GM12878 (cell line): ENCODE data around the gene SLC2A9. TPM values are rescaled to one million over a fixed set of nuclear protein-coding genes. Genes with fewer than 3 reads are reported as not detected.

ENCODE experiments used
- ATAC-seq: fragments of 200-7000 bp; cut with Tn5 transposase; 3 replicates; pipeline ENCODE4 v1.9.1; 2020; ENCODE audit warnings: mild to moderate bottlenecking, moderate library complexity
- BruUV-seq: library from RNA; stranded (reverse); fragments of 400-500 nt; replicated peaks from 2 replicates; lab custom pipeline; 2021; lab: Mats Ljungman, UMichigan
- CTCF ChIA-PET: fragments of 300-600 bp; sonication (Branson Sonifier 250); formaldehyde crosslinking; extraction: SDS; loops from one replicate; lab custom pipeline; 2021; ENCODE audit warnings: inconsistent platforms; lab: Yijun Ruan, JAX
- POLR2A ChIA-PET: fragments of 350-600 bp; formaldehyde crosslinking; extraction: SDS; loops from one replicate; lab custom pipeline; 2021; ENCODE audit warnings: inconsistent platforms; lab: Charles Lee
- RAD21 ChIA-PET: fragments of 300-600 bp; sonication (Branson Sonifier 250); formaldehyde crosslinking; loops from one replicate; lab custom pipeline; 2023; ENCODE audit warnings: antibody characterized with exemption; ENCODE audit not compliant: unreplicated experiment; lab: Charles Lee
- SMC1A ChIA-PET: fragments of 300-600 bp; sonication (Branson Sonifier 250); formaldehyde crosslinking; loops from one replicate; lab custom pipeline; 2023; ENCODE audit not compliant: unreplicated experiment, uncharacterized antibody; lab: Charles Lee
- DNase-seq: peaks from one replicate; pipeline ENCODE4 v3.0.0-alpha.2; 2011; ENCODE audit warnings: low read depth, low spot score
- FAIRE-seq: peaks from 3 replicates; lab custom pipeline; 2011; peaks lifted over from hg19 to GRCh38; lab: Jason Lieb, UNC
- H2AFZ ChIP-seq: 2 replicates; pipeline ENCODE4 v1.6.0; 2011; ENCODE audit warnings: low read depth, low read length, control low read depth; ENCODE audit not compliant: control insufficient read depth
- H3K27ac ChIP-seq: 2 replicates; pipeline ENCODE4 v1.5.1; 2011; ENCODE audit warnings: control low read depth; ENCODE audit not compliant: control insufficient read depth, insufficient read depth
- H3K27me3 ChIP-seq, 2 experiments: replicated peaks in 1 of 2; 2 replicates each; pipeline versions ENCODE4 v1.6.0 to v1.6.1; 2011; ENCODE audit warnings: low read length in 1 of 2; ENCODE audit not compliant: control insufficient read depth in 2 of 2, insufficient read depth in 2 of 2
- H3K36me3 ChIP-seq, 2 experiments: 2 replicates each; pipeline ENCODE4 v1.5.1; 2011; ENCODE audit warnings: low read length in 1 of 2; ENCODE audit not compliant: control insufficient read depth in 2 of 2, insufficient read depth in 2 of 2
- H3K4me1 ChIP-seq: 2 replicates; pipeline ENCODE4 v1.6.1; 2011; ENCODE audit warnings: mild to moderate bottlenecking, low read length, moderate library complexity, mixed read lengths; ENCODE audit not compliant: control insufficient read depth, insufficient read depth
- H3K4me2 ChIP-seq: 2 replicates; pipeline ENCODE4 v1.6.0; 2011; ENCODE audit warnings: control low read depth; ENCODE audit not compliant: control insufficient read depth, insufficient read depth
- H3K4me3 ChIP-seq: fragments of 200-600 bp; sonication (generic); 2 replicates; pipeline ENCODE4 v1.5.1; 2016
- H3K79me2 ChIP-seq: 2 replicates; pipeline ENCODE4 v1.6.0; 2011; ENCODE audit warnings: low read length; ENCODE audit not compliant: control insufficient read depth, insufficient read depth
- H3K9ac ChIP-seq: 2 replicates; pipeline ENCODE4 v1.8.0; 2011; ENCODE audit warnings: low read length, control low read depth, mixed read lengths; ENCODE audit not compliant: control insufficient read depth, insufficient read depth
- H3K9me3 ChIP-seq: replicated peaks from 3 replicates; pipeline ENCODE4 v1.5.1; 2011; ENCODE audit warnings: mild to moderate bottlenecking, low read length; ENCODE audit not compliant: control insufficient read depth, insufficient read depth
- H4K20me1 ChIP-seq: 2 replicates; pipeline ENCODE4 v1.6.0; 2011; ENCODE audit not compliant: control insufficient read depth, insufficient read depth
- ATF7 ChIP-seq: fragments of 450-650 bp; IDR thresholded peaks from 2 replicates; pipeline ENCODE4 v1.6.1; 2016; ENCODE audit warnings: low read depth, mild to moderate bottlenecking
- HDAC2 ChIP-seq: fragments of 200-600 bp; sonication (generic); IDR thresholded peaks from 2 replicates; pipeline ENCODE4 v1.6.1; 2017
- HSF1 ChIP-seq: fragments of 150-350 bp; IDR thresholded peaks from 2 replicates; pipeline ENCODE4 v1.6.1; 2014; ENCODE audit warnings: mild to moderate bottlenecking, low read depth, low read length
- KDM1A ChIP-seq: fragments of 200-600 bp; sonication (generic); IDR thresholded peaks from 2 replicates; pipeline ENCODE4 v1.6.1; 2016; ENCODE audit warnings: borderline replicate concordance
- MEF2B ChIP-seq: fragments of 450-650 bp; IDR thresholded peaks from 2 replicates; pipeline ENCODE4 v1.6.1; 2018; ENCODE audit warnings: mild to moderate bottlenecking, moderate library complexity; ENCODE audit not compliant: partially characterized antibody, poor library complexity, severe bottlenecking
- PRDM15 ChIP-seq: fragments of 450-650 bp; formaldehyde crosslinking; IDR thresholded peaks from 2 replicates; pipeline ENCODE4 v1.4.0; 2020; ENCODE audit warnings: mild to moderate bottlenecking, moderate library complexity
- RCOR1 ChIP-seq: conservative IDR thresholded peaks from 2 replicates; pipeline ENCODE4 v1.6.1; 2012; ENCODE audit warnings: low read depth, low read length, improper control_type of control experiment
- SMC3 ChIP-seq: IDR thresholded peaks from 2 replicates; pipeline ENCODE4 v1.6.1; 2011; ENCODE audit warnings: low read length, improper control_type of control experiment, borderline replicate concordance
- SUPT20H ChIP-seq: IDR thresholded peaks from 2 replicates; pipeline ENCODE4 v1.6.1; 2011; ENCODE audit warnings: low read depth, mild to moderate bottlenecking, low read length, moderate library complexity, borderline replicate concordance; ENCODE audit not compliant: control insufficient read depth
- WGBS: methylation state at CpG from one replicate; pipeline ENCODE4 v1.1.6; 2016; ENCODE audit warnings: low lambda C conversion rate; ENCODE audit not compliant: insufficient replicate concordance, insufficient coverage; ENCODE audit errors: missing lambda C conversion rate; 5-methylcytosine and 5-hydroxymethylcytosine counted together
- in situ Hi-C: fragments of 300-500 bp; cut with MboI; formaldehyde crosslinking; loops from 9 replicates; pipeline ENCODE4 v1.14.3; 2018; ENCODE audit warnings: mixed read lengths
- intact Hi-C: fragments of 100-400 bp; cut with micrococcal nuclease; formaldehyde crosslinking; loops from one replicate; pipeline ENCODE4 v1.14.2; 2022; ENCODE audit not compliant: unreplicated experiment
- polyA plus RNA-seq, 11 experiments: library from polyadenylated mRNA; depleted of rRNA in 4 of 11; unstranded in 6 of 11; stranded (reverse) in 5 of 11; fragments of >200 nt; fragmentation: Nextera tagmentation in 4 of 11; fragmentation: Illumina TruSeq in 1 of 11; extraction: Ambion mirVana in 4 of 11; extraction: Trizol in 1 of 11; gene quantifications; 1 replicate in 1 of 11; 2 replicates in 10 of 11; pipeline versions ENCODE4 v1.2.1 to v1.2.3, GENCODE V29; 2011 to 2016; ENCODE audit warnings: inconsistent platforms in 2 of 11, missing spikeins in 2 of 11, low read depth in 1 of 11
- total RNA-seq, 4 experiments: library from RNA; depleted of rRNA in 3 of 4; stranded (reverse); fragments of >200 nt in 3 of 4; fragmentation: Illumina TruSeq in 1 of 4; extraction: Trizol in 1 of 4; gene quantifications; 2 replicates each; pipeline versions ENCODE4 v1.2.1 to v1.2.3, GENCODE V29; 2013 to 2021
- TF ChIP-seq, protein P1 (sequence below): IDR thresholded peaks from 2 replicates; pipeline ENCODE4 v1.6.1; 2012; ENCODE audit warnings: improper control_type of control experiment, low read depth, low read length; ENCODE audit not compliant: insufficient replicate concordance
- TF ChIP-seq, protein P2 (sequence below): IDR thresholded peaks from 2 replicates; pipeline ENCODE4 v1.6.1; 2012; ENCODE audit warnings: low read depth, low read length, improper control_type of control experiment

The SLC2A9 gene
- total and polyA plus RNA-seq, 10 of the 15 experiments (the other 5 are each of a cell fraction or from before 2014, with no cell fraction given) = 0.28 to 2.8 (median 1.2) TPM

GRCh38 chr4:9926586-9926985 is 94.7 kb downstream of the SLC2A9 start:
- no peaks in the 10 kb centered on the region for H4K20me1 ChIP-seq
- H3K36me3 ChIP-seq = no peaks in the 10 kb centered on the region
- FAIRE-seq = no peak
- 94% methylated on average over 3 of the region's 3 CpGs for WGBS
- no TSS peak for BruUV-seq
- no peak for ATAC-seq
- no peaks in the 10 kb centered on the region for H3K79me2 ChIP-seq
- H3K4me2 ChIP-seq = no peak overlapping the region
- no peaks in the 10 kb centered on the region for H3K4me1 ChIP-seq
- POLR2A ChIA-PET = no interaction called here
- intact Hi-C loops = no loop called here
- no peak overlapping the region for H3K27ac ChIP-seq
- no peak for DNase-seq
- H2AFZ ChIP-seq = no peak overlapping the region
- CTCF ChIA-PET = no interaction called here
- H3K27me3 ChIP-seq = no peaks in the 10 kb centered on the region
- no peak overlapping the region for H3K4me3 ChIP-seq
- SMC1A ChIA-PET = interaction anchor here (2.6 kb wide), 1 partner anchor 88 kb away, joined by 13 read pairs; no protein-coding TSS in a partner anchor
- in situ Hi-C loops = no loop called here
- no peak overlapping the region for H3K9ac ChIP-seq
- no peak for TF ChIP-seq SMC3
- no peak for TF ChIP-seq SUPT20H
- no peak for TF ChIP-seq ATF7
- no peak for TF ChIP-seq HSF1
- no peak for TF ChIP-seq KDM1A
- no peak for TF ChIP-seq RCOR1
- no peak for TF ChIP-seq MEF2B
- TF ChIP-seq PRDM15 (CRISPR knock-in tag) = no peak
- TF ChIP-seq, protein P1, sequence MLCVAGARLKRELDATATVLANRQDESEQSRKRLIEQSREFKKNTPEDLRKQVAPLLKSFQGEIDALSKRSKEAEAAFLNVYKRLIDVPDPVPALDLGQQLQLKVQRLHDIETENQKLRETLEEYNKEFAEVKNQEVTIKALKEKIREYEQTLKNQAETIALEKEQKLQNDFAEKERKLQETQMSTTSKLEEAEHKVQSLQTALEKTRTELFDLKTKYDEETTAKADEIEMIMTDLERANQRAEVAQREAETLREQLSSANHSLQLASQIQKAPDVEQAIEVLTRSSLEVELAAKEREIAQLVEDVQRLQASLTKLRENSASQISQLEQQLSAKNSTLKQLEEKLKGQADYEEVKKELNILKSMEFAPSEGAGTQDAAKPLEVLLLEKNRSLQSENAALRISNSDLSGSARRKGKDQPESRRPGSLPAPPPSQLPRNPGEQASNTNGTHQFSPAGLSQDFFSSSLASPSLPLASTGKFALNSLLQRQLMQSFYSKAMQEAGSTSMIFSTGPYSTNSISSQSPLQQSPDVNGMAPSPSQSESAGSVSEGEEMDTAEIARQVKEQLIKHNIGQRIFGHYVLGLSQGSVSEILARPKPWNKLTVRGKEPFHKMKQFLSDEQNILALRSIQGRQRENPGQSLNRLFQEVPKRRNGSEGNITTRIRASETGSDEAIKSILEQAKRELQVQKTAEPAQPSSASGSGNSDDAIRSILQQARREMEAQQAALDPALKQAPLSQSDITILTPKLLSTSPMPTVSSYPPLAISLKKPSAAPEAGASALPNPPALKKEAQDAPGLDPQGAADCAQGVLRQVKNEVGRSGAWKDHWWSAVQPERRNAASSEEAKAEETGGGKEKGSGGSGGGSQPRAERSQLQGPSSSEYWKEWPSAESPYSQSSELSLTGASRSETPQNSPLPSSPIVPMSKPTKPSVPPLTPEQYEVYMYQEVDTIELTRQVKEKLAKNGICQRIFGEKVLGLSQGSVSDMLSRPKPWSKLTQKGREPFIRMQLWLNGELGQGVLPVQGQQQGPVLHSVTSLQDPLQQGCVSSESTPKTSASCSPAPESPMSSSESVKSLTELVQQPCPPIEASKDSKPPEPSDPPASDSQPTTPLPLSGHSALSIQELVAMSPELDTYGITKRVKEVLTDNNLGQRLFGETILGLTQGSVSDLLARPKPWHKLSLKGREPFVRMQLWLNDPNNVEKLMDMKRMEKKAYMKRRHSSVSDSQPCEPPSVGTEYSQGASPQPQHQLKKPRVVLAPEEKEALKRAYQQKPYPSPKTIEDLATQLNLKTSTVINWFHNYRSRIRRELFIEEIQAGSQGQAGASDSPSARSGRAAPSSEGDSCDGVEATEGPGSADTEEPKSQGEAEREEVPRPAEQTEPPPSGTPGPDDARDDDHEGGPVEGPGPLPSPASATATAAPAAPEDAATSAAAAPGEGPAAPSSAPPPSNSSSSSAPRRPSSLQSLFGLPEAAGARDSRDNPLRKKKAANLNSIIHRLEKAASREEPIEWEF = no peak
- TF ChIP-seq HDAC2 = no peak
- TF ChIP-seq, protein P2, sequence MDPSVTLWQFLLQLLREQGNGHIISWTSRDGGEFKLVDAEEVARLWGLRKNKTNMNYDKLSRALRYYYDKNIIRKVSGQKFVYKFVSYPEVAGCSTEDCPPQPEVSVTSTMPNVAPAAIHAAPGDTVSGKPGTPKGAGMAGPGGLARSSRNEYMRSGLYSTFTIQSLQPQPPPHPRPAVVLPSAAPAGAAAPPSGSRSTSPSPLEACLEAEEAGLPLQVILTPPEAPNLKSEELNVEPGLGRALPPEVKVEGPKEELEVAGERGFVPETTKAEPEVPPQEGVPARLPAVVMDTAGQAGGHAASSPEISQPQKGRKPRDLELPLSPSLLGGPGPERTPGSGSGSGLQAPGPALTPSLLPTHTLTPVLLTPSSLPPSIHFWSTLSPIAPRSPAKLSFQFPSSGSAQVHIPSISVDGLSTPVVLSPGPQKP = no peak
- RAD21 ChIA-PET = interaction anchor here (0.7 kb wide), 1 partner anchor 89 kb away, joined by 3 read pairs; no protein-coding TSS in a partner anchor
- no peaks in the 10 kb centered on the region for H3K9me3 ChIP-seq
